ENCODE results near the gene XXYLT1. TPM values are rescaled to one million over a fixed set of nuclear protein-coding genes. Genes with fewer than 3 reads are reported as not detected.

Gene XXYLT1
- total RNA-seq, 1 donor = 21.0 TPM

- H3K4me3 ChIP-seq (ENCODE audit: low read depth, low read length) = no peak overlapping the region
- DNase-seq (ENCODE audit: low read depth) = no peak
- TF ChIP-seq CTCF (IDR thresholded peaks at IDR 0.05; ENCODE audit: insufficient read depth, low read length) = no peak
These were observed 205.1 kb downstream of the XXYLT1 start for GRCh38 chr3:195065864-195066185.

GRCh38 chr3:195065142-195065863, 205.7 kb downstream of the XXYLT1 start:
- H3K4me3 ChIP-seq (ENCODE audit: low read depth, low read length) = no peak overlapping the region
- no peak for DNase-seq (ENCODE audit: low read depth)
- no peak for TF ChIP-seq CTCF (IDR thresholded peaks at IDR 0.05; ENCODE audit: insufficient read depth, low read length)

- no peak overlapping the region for H3K4me3 ChIP-seq (ENCODE audit: low read depth, low read length)
- DNase-seq (ENCODE audit: low read depth) = no peak
These were observed 206.5 kb downstream of the XXYLT1 start for GRCh38 chr3:195064300-195064931.

GRCh38 chr3:195063581-195064193, 207.3 kb downstream of the XXYLT1 start:
- TF ChIP-seq CTCF (IDR thresholded peaks at IDR 0.05; ENCODE audit: insufficient read depth, low read length) = no peak
- H3K4me3 ChIP-seq (ENCODE audit: low read depth, low read length) = no peak overlapping the region
- DNase-seq (ENCODE audit: low read depth) = no peak

More at GRCh38 chr3:195064300-195064931, 206.5 kb downstream of the XXYLT1 start:
- TF ChIP-seq CTCF (IDR thresholded peaks at IDR 0.05; ENCODE audit: insufficient read depth, low read length) = no peak

GRCh38 chr3:195062866-195063540, 208.0 kb downstream of the XXYLT1 start:
- DNase-seq (ENCODE audit: low read depth) = no peak
- TF ChIP-seq CTCF (IDR thresholded peaks at IDR 0.05; ENCODE audit: insufficient read depth, low read length) = no peak
- H3K4me3 ChIP-seq (ENCODE audit: low read depth, low read length) = no peak overlapping the region

GRCh38 chr3:195061756-195062655, 209.0 kb downstream of the XXYLT1 start:
- TF ChIP-seq CTCF (IDR thresholded peaks at IDR 0.05; ENCODE audit: insufficient read depth, low read length) = no peak
- DNase-seq (ENCODE audit: low read depth) = no peak
- no peak overlapping the region for H3K4me3 ChIP-seq (ENCODE audit: low read depth, low read length)
